Measurements from ENCODE around the gene DENND2D.

Gene DENND2D

DNA sequence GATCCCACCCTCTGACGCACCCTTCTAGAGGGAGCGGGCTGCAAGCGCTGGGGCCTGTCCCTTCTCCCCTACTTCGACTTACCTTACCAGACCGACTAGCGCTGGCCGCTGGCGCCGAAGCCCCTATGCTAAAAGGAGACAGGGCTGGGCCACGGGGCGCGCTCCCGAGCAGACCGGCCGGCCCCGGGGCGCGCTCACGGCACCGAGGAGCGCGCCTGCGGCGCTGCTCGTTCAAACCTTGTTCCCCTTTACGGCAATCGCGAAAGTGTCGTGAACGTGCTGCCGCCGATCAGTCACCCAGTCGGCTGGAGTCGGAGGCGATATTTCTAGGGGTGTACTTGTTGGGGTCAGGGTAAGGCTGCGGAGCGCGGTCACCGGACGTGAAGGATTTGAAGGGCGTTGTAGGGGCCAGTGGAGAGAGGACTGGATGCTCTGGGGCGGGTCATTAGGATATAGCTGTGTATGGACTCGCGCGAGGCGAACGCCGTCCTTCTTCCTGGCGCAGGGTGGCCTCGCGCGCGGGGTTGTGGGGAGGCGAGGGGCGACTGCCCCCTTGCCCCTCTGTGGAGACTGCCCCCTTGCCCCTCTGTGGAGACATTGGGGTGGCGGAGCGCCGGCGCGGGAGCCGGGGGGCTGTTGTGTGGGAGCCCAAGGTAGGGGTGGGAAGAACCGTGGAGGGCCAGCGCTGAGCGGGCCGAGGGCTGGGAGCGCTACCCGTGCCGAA lies 60.3 kb downstream of the DENND2D start, which contains the start of the genes CEPT1 and DRAM2 (continued):
- TF ChIP-seq, protein P1, sequence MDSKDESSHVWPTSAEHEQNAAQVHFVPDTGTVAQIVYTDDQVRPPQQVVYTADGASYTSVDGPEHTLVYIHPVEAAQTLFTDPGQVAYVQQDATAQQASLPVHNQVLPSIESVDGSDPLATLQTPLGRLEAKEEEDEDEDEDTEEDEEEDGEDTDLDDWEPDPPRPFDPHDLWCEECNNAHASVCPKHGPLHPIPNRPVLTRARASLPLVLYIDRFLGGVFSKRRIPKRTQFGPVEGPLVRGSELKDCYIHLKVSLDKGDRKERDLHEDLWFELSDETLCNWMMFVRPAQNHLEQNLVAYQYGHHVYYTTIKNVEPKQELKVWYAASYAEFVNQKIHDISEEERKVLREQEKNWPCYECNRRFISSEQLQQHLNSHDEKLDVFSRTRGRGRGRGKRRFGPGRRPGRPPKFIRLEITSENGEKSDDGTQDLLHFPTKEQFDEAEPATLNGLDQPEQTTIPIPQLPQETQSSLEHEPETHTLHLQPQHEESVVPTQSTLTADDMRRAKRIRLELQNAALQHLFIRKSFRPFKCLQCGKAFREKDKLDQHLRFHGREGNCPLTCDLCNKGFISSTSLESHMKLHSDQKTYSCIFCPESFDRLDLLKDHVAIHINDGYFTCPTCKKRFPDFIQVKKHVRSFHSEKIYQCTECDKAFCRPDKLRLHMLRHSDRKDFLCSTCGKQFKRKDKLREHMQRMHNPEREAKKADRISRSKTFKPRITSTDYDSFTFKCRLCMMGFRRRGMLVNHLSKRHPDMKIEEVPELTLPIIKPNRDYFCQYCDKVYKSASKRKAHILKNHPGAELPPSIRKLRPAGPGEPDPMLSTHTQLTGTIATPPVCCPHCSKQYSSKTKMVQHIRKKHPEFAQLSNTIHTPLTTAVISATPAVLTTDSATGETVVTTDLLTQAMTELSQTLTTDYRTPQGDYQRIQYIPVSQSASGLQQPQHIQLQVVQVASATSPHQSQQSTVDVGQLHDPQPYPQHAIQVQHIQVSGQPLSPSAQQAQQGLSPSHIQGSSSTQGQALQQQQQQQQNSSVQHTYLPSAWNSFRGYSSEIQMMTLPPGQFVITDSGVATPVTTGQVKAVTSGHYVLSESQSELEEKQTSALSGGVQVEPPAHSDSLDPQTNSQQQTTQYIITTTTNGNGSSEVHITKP (tag by site-specific recombination; IDR thresholded peaks at IDR 0.05), result peak; percentile 35
- TF ChIP-seq ZNF664 (tag by site-specific recombination; IDR thresholded peaks at IDR 0.05) (no peak), ZXDB (tag by site-specific recombination; IDR thresholded peaks at IDR 0.05) (peak; percentile 23; the same call in 1 of the 2 replicates), ZNF623 (tag by site-specific recombination; IDR thresholded peaks at IDR 0.05) (no peak), ZNF398 (tag by site-specific recombination; IDR thresholded peaks at IDR 0.05) (0 out of 2 replicates have a peak, but pooled peaks have one; percentile 0), ZNF670 (tag by site-specific recombination; IDR thresholded peaks at IDR 0.05; ENCODE audit: low read depth) (no peak), ZNF341 (tag by site-specific recombination; IDR thresholded peaks at IDR 0.05; ENCODE audit: low read depth) (no peak), ZNF555 (tag by site-specific recombination; conservative IDR thresholded peaks at IDR 0.05) (no peak), ZNF626 (tag by site-specific recombination; IDR thresholded peaks at IDR 0.05) (no peak), ZNF596 (tag by site-specific recombination; IDR thresholded peaks at IDR 0.05) (no peak), ZNF26 (tag by site-specific recombination; IDR thresholded peaks at IDR 0.05) (no peak), ZNF423 (tag by site-specific recombination; IDR thresholded peaks at IDR 0.05) (no peak), ZNF660 (tag by site-specific recombination; IDR thresholded peaks at IDR 0.05) (no peak; the same call in 1 of the 2 replicates), ZNF394 (tag by site-specific recombination; IDR thresholded peaks at IDR 0.05; ENCODE audit: borderline replicate concordance) (no peak), ZNF223 (tag by site-specific recombination; IDR thresholded peaks at IDR 0.05) (no peak), REST (tag by site-specific recombination; IDR thresholded peaks at IDR 0.05) (no peak; the same call in none of the 2 replicates), ZNF629 (tag by site-specific recombination; IDR thresholded peaks at IDR 0.05) (0 out of 2 replicates have a peak, but pooled peaks have one; percentile 10), ZFP37 (tag by site-specific recombination; IDR thresholded peaks at IDR 0.05) (peak; percentile 62; the same call in 1 of the 2 replicates), KLF1 (tag by site-specific recombination; IDR thresholded peaks at IDR 0.05) (peak; percentile 43; the same call in 1 of the 2 replicates), ZBTB21 (tag by site-specific recombination; IDR thresholded peaks at IDR 0.05) (no peak), HOXC10 (CRISPR knock-in tag; IDR thresholded peaks at IDR 0.05) (no peak), ZNF391 (tag by site-specific recombination; IDR thresholded peaks at IDR 0.05; ENCODE audit: borderline replicate concordance, low read depth) (peak; percentile 60; the same call in 1 of the 2 replicates), ZNF366 (tag by site-specific recombination; conservative IDR thresholded peaks at IDR 0.05) (no peak), ZNF121 (tag by site-specific recombination; IDR thresholded peaks at IDR 0.05) (0 out of 2 replicates have a peak, but pooled peaks have one; percentile 47)
- TF ChIP-seq, protein P2, sequence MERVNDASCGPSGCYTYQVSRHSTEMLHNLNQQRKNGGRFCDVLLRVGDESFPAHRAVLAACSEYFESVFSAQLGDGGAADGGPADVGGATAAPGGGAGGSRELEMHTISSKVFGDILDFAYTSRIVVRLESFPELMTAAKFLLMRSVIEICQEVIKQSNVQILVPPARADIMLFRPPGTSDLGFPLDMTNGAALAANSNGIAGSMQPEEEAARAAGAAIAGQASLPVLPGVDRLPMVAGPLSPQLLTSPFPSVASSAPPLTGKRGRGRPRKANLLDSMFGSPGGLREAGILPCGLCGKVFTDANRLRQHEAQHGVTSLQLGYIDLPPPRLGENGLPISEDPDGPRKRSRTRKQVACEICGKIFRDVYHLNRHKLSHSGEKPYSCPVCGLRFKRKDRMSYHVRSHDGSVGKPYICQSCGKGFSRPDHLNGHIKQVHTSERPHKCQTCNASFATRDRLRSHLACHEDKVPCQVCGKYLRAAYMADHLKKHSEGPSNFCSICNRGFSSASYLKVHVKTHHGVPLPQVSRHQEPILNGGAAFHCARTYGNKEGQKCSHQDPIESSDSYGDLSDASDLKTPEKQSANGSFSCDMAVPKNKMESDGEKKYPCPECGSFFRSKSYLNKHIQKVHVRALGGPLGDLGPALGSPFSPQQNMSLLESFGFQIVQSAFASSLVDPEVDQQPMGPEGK (tag by site-specific recombination; IDR thresholded peaks at IDR 0.05), result peak; percentile 75
- TF ChIP-seq, protein P3, sequence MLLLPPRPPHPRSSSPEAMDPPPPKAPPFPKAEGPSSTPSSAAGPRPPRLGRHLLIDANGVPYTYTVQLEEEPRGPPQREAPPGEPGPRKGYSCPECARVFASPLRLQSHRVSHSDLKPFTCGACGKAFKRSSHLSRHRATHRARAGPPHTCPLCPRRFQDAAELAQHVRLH (tag by site-specific recombination; IDR thresholded peaks at IDR 0.05), result no peak
